Stimulated activated CD4-positive, alpha-beta T cell treated with anti-CD3 and anti-CD28 coated beads, Interleukin-12 subunit alpha, Interleukin-12 subunit beta, amount 100 ng/mL, for 24 hours (primary cell): ENCODE results near the gene PGAM2.
"Not testable (repeated sequence)": the region's sequence is repeated elsewhere in the genome, so short reads cannot be mapped to it uniquely, and the experiment has no call there.

ENCODE experiments used
- DNase-seq, 2 experiments: peaks; one replicate each; pipeline ENCODE4 v3.0.0-alpha.2; 2020; ENCODE audit warnings: low read depth in 2 of 2

Gene PGAM2

DNA sequence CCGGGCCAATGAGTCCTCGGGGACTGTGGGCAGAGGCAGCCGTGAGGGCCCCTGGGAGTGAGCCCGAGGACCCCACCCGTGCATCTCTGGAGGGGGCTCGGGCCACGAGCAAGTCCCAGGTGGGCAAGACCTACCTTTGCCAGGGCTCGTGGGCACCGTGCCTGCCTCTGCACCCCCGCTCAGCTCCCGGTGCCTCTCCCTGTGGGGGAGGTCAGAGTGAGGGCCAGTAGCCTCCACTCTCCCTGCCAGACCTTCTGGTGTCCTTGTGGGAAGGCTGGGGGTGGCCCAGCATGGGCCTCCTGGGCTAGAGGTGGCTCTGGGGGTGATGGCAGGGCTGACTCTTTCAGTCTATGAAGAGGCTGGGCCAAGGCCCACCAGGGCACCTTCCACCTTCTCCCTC lies 35.9 kb downstream of the PGAM2 start:
- DNase-seq: not testable (repeated sequence)

DNA sequence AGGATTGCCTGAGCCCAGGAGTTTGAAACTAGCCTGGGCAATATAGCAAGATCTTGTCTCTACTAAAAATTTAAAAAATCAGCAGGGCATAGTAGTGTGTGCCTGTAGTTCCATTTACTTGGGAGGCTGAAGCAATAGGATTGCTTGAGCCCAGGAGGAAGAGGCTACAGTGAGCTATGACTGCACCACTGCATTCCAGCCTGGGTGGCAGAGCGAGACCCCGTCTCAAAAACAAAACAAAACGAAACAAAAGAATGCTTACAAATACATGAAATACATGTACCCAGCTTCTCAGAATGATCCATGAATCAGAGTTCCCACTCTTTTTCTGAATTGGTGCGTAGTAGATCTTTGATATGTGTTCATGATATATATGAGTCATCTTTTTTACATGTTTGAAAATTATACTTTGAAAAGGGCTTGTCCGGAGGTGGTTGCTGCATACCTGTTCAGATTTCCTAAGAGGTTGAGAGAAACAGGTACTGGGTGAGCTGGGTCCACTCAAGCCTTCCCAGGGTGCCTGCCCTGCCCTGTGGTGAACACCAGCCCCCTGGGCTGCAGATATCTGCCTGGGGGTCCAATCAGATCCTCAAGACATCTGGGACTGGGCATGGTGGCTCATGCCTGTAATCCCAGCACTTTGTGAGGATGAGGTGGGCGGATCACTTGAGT lies 42.4 kb downstream of the PGAM2 start:
- DNase-seq: not testable (repeated sequence)

DNA sequence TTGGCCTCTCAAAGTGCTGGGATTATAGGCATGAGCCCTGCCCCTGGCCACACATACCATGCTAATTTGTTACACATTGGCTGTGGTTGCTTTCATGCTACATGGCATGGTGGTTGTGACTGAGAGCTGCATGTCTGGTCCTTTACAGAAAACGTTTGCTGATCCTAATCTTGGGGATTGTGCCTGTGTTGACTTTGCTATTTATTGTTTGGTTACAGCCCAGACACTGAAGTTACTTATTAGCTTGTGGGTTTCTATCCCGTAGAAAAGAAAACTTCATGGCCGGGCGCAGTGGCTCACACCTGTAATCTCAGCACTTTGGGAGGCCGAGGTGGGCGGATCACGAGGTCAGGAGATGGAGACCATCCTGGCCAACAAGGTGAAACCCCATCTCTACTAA lies 43.3 kb downstream of the PGAM2 start:
- DNase-seq: not testable (repeated sequence)

DNA sequence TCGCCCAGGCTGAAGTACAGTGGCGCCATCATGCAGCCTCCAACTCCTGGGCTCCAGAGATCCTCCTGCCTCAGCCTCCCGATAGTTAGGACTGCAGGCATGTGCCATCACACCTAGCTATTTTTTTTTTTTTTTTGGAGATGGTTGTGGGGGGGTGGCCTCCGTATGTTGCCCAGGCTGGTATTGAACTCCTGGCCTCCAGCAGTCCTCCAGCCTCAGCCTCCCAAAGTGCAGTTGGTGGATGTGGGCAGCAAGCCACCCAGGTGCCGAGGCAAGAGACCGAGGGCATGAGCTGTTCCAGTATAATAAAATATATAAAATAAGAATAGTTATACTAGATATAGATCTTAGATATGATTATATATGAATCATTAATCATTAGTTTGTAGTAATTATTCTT lies 45.5 kb downstream of the PGAM2 start:
- not testable (repeated sequence) for DNase-seq

DNA sequence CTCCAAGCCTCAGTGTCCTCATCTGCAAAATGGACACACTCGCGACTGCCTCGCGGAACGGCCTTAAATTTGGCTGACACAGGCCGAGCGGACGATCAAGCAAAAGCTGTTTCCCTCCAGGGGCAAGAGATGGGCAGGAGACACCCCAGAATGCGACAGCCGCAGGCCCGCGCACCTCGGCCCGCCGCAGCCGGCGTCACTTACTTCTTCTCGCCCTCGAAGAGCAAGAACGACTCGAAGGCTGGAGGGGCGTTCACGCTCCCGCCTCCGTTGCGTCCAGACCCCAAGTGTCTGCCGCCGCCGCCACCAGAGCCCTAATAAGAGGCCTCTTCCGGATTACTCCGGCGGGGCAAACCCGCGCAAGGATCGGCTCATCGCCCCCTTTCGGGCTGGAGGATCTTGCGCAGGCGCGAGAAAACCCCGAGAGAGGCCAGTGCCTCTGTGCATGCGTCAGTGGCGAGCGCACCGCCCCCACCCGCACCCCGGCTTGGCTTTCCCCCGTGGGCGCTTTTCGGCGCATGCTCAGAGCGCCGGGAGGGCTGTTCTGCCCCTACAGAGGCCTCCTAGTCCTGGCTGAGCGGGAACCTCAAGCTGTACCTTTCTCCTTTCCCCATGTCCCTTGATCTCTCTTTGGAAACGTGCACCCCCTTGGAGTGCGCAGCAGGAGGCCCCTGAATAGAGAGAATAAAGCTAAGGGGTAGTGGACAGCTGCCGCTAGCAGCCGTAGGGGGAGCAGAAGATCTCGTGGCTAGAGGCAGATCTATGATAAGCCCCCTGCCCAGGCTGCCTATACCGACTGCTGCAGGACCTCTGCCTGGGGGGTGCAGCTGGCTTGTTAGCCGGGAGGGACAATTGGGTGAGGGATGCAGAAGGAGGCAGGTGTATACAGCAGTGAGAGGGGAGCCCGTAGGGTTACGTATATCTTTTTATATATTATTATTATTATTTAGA lies 46.2 kb downstream of the PGAM2 start:
- peak; percentile 98 to 99 for DNase-seq

DNA sequence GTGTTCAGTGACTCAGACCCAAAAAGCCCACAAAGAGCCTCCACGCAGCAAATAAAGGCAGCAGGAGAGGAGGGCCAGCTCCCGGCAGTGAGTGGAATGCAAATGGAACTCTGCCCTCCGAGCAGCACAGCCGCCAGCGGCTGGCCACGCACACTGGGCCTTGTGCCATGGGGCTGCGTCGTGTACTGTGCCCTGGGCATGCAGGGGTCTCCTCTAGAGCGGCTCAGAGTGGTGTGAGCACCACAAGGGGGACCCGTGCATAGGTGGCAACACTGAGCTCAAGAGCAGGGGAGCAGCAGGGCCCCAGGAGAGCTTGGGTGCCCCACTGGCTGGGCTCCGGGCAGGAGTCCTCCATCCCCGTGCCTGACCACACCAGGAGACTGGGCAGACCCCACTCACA lies 50.3 kb downstream of the PGAM2 start:
- DNase-seq: not testable (repeated sequence)
